A549 (cell line): Measurements from ENCODE around the gene C2CD4C. TPM values are rescaled to one million over a fixed set of nuclear protein-coding genes. Genes with fewer than 3 reads are reported as not detected.

ENCODE experiments used
- ATAC-seq, 2 experiments: fragments of 200-7000 bp in 1 of 2; fragments of >200 bp in 1 of 2; cut with Nextera tagmentation in 1 of 2; cut with Tn5 transposase in 1 of 2; 3 replicates each; pipeline versions ENCODE4 v1.8.0 to v1.9.1; 2018 to 2020; ENCODE audit warnings: mild to moderate bottlenecking in 1 of 2, moderate library complexity in 1 of 2
- CTCF ChIA-PET: fragments of 300-600 bp; sonication (Branson Sonifier 250); formaldehyde crosslinking; extraction: SDS; loops from one replicate; lab custom pipeline; 2021; ENCODE audit warnings: antibody characterized with exemption, inconsistent platforms; lab: Yijun Ruan, JAX
- POLR2A ChIA-PET: fragments of 350-600 bp; formaldehyde crosslinking; extraction: SDS; loops from one replicate; lab custom pipeline; 2021; ENCODE audit warnings: antibody characterized with exemption, inconsistent platforms; lab: Yijun Ruan, JAX
- DNase-seq, 2 experiments: peaks; one replicate each; pipeline versions ENCODE4 v3.0.0 to v3.0.0-alpha.2; 2011 to 2016; ENCODE audit warnings: low read depth in 1 of 2, low spot score in 1 of 2
- FAIRE-seq: peaks from 2 replicates; lab custom pipeline; 2011; peaks lifted over from hg19 to GRCh38; lab: Jason Lieb, UNC
- H3K27ac ChIP-seq, 2 experiments: fragments of >200 bp; sonication (Bioruptor Twin); formaldehyde crosslinking; 3 replicates each; pipeline ENCODE4 v1.5.1; 2016 to 2017
- H3K4me1 ChIP-seq: fragments of >200 bp; sonication (Bioruptor Twin); formaldehyde crosslinking; 3 replicates; pipeline ENCODE4 v1.6.1; 2016
- H3K4me2 ChIP-seq: fragments of >200 bp; sonication (Bioruptor Twin); formaldehyde crosslinking; 3 replicates; pipeline ENCODE4 v1.6.1; 2016
- H3K4me3 ChIP-seq: fragments of >200 bp; sonication (Bioruptor Twin); formaldehyde crosslinking; 3 replicates; pipeline ENCODE4 v1.5.1; 2016
- H3K9me3 ChIP-seq: fragments of >200 bp; sonication (Bioruptor Twin); formaldehyde crosslinking; 3 replicates; pipeline ENCODE4 v1.6.1; 2016
- CHD4 ChIP-seq: fragments of 200-600 bp; sonication (generic); IDR thresholded peaks from 2 replicates; pipeline ENCODE4 v1.6.1; 2016; ENCODE audit warnings: antibody characterized with exemption, mild to moderate bottlenecking, borderline replicate concordance
- EHF ChIP-seq: fragments of 250-450 bp; sonication (Bioruptor Pico); IDR thresholded peaks from 2 replicates; pipeline ENCODE4 v1.5.0; 2020; ENCODE audit warnings: mild to moderate bottlenecking
- EHMT2 ChIP-seq: fragments of 200-600 bp; sonication (generic); IDR thresholded peaks from 2 replicates; pipeline ENCODE4 v1.6.1; 2016; ENCODE audit warnings: antibody characterized with exemption, low read depth, mild to moderate bottlenecking, moderate library complexity
- EP300 ChIP-seq, 2 experiments: fragments of >200 bp; sonication (Bioruptor Twin); formaldehyde crosslinking; IDR thresholded peaks; 2 replicates in 1 of 2; 3 replicates in 1 of 2; pipeline ENCODE4 v1.6.1; 2016 to 2017
- HOXB5 ChIP-seq: fragments of 250-450 bp; sonication (Bioruptor Pico); IDR thresholded peaks from 2 replicates; pipeline ENCODE4 v1.5.0; 2020; ENCODE audit warnings: mild to moderate bottlenecking, moderate library complexity
- KDM1A ChIP-seq: fragments of 200-600 bp; sonication (generic); IDR thresholded peaks from 2 replicates; pipeline ENCODE4 v1.6.1; 2016; ENCODE audit warnings: low read depth, mild to moderate bottlenecking
- MAZ ChIP-seq: fragments of 150-350 bp; IDR thresholded peaks from 2 replicates; pipeline ENCODE4 v1.6.1; 2014; ENCODE audit warnings: antibody characterized with exemption, low read depth, low read length, borderline replicate concordance
- POLR2A ChIP-seq: IDR thresholded peaks from 2 replicates; pipeline ENCODE4 v1.6.1; 2012; ENCODE audit warnings: mild to moderate bottlenecking, low read length
- RAD21 ChIP-seq, 2 experiments: fragments of >200 bp in 1 of 2; sonication (Bioruptor Twin) in 1 of 2; formaldehyde crosslinking in 1 of 2; IDR thresholded peaks in 1 of 2; conservative IDR thresholded peaks in 1 of 2; 2 replicates in 1 of 2; 3 replicates in 1 of 2; pipeline ENCODE4 v1.6.1; 2012 to 2018; ENCODE audit warnings: inconsistent platforms in 1 of 2
- RCOR1 ChIP-seq: fragments of 150-350 bp; IDR thresholded peaks from 2 replicates; pipeline ENCODE4 v1.6.1; 2014; ENCODE audit warnings: antibody characterized with exemption, low read length, low read depth
- RFX5 ChIP-seq: fragments of 450-650 bp; IDR thresholded peaks from 2 replicates; pipeline ENCODE4 v1.7.1; 2014; ENCODE audit warnings: antibody characterized with exemption, mild to moderate bottlenecking, moderate library complexity
- ZC3H11A ChIP-seq: fragments of 450-650 bp; IDR thresholded peaks from 2 replicates; pipeline ENCODE4 v1.6.1; 2014; ENCODE audit warnings: antibody characterized with exemption, mild to moderate bottlenecking
- ZSCAN20 ChIP-seq: fragments of 250-450 bp; sonication (Bioruptor Pico); IDR thresholded peaks from 2 replicates; pipeline ENCODE4 v1.8.0; 2022; ENCODE audit warnings: mild to moderate bottlenecking, moderate library complexity
- WGBS: methylation state at CpG from one replicate; pipeline ENCODE4 v1.1.6; 2017; ENCODE audit errors: missing lambda C conversion rate; 5-methylcytosine and 5-hydroxymethylcytosine counted together
- polyA plus RNA-seq, 4 experiments: library from polyadenylated mRNA; depleted of rRNA in 3 of 4; stranded (reverse); fragments of >200 nt; fragmentation: RNase III in 1 of 4; extraction: RNeasy Plus Mini Kit Qiagen cat#74134 plus additional on column Dnase treatment in 1 of 4; gene quantifications; 2 replicates in 3 of 4; 3 replicates in 1 of 4; pipeline ENCODE4 v1.2.3, GENCODE V29; 2011 to 2017
- TF ChIP-seq, protein P1 (sequence below): fragments of >200 bp; sonication (Bioruptor Twin); formaldehyde crosslinking; IDR thresholded peaks from 3 replicates; pipeline ENCODE4 v1.5.1; 2016
- TF ChIP-seq, protein P2 (sequence below): fragments of 250-450 bp; sonication (Bioruptor Pico); IDR thresholded peaks from 2 replicates; pipeline ENCODE4 v1.5.0; 2021; ENCODE audit warnings: mild to moderate bottlenecking, moderate library complexity, borderline replicate concordance
- TF ChIP-seq, protein P3 (sequence below): fragments of >200 bp; sonication (Bioruptor Twin); formaldehyde crosslinking; IDR thresholded peaks from 2 replicates; pipeline ENCODE4 v1.6.1; 2016
- TF ChIP-seq, protein P4 (sequence below): fragments of 200-600 bp; sonication (generic); IDR thresholded peaks from 2 replicates; pipeline ENCODE4 v1.6.1; 2016; ENCODE audit warnings: antibody characterized with exemption, mild to moderate bottlenecking, moderate library complexity

Gene C2CD4C
- polyA plus RNA-seq, 2 of the 4 experiments (the other 2 are of a cell fraction) = 0.21 to 0.71 TPM

DNA sequence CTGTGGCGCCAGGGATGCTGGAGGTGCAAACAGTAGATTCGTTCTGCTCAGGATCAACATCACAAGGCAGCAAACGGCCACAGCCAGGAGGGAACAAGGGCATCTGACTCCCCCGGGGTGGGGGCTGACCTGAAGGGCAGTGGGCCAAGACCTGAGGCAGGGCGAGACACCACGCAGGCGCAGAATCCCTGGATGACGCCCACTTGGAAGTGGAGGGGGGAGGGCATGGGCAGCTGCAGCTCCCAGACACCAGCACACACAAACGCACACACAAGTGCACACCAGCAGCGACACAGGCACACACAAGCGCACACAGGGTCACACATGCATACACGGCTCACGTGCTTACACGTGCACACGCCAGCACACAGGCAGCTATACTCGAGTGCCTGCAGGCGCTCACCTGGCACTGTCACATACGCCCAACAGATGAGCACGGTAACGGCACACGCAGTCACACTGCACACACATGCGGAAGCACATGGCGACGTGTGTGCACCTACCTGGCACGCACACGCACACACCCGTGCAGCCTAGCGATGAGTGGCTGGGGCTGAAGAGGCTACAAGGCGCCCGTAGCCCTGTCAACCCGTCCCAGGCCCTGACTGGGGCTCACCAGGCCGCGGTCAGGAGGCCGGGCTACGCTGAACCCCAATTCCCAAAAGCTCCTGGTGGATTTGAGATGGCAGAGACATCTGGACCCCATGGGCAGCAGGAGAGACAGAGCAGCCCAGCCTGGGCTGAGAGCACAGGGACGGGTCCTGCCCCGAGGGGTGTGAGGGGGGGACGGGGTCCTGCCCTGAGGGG lies 5.5 kb downstream of the C2CD4C start (continued):
- TF ChIP-seq ZC3H11A (no peak), EP300 (IDR thresholded peaks at IDR 0.05) (no peak), KDM1A (no peak), RFX5 (no peak), HOXB5 (CRISPR knock-in tag) (no peak), MAZ (no peak), RCOR1 (no peak)
- TF ChIP-seq, protein P1, sequence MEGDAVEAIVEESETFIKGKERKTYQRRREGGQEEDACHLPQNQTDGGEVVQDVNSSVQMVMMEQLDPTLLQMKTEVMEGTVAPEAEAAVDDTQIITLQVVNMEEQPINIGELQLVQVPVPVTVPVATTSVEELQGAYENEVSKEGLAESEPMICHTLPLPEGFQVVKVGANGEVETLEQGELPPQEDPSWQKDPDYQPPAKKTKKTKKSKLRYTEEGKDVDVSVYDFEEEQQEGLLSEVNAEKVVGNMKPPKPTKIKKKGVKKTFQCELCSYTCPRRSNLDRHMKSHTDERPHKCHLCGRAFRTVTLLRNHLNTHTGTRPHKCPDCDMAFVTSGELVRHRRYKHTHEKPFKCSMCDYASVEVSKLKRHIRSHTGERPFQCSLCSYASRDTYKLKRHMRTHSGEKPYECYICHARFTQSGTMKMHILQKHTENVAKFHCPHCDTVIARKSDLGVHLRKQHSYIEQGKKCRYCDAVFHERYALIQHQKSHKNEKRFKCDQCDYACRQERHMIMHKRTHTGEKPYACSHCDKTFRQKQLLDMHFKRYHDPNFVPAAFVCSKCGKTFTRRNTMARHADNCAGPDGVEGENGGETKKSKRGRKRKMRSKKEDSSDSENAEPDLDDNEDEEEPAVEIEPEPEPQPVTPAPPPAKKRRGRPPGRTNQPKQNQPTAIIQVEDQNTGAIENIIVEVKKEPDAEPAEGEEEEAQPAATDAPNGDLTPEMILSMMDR = no peak
- TF ChIP-seq, protein P2, sequence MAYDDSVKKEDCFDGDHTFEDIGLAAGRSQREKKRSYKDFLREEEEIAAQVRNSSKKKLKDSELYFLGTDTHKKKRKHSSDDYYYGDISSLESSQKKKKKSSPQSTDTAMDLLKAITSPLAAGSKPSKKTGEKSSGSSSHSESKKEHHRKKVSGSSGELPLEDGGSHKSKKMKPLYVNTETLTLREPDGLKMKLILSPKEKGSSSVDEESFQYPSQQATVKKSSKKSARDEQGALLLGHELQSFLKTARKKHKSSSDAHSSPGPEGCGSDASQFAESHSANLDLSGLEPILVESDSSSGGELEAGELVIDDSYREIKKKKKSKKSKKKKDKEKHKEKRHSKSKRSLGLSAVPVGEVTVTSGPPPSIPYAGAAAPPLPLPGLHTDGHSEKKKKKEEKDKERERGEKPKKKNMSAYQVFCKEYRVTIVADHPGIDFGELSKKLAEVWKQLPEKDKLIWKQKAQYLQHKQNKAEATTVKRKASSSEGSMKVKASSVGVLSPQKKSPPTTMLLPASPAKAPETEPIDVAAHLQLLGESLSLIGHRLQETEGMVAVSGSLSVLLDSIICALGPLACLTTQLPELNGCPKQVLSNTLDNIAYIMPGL (CRISPR knock-in tag) = no peak

DNA sequence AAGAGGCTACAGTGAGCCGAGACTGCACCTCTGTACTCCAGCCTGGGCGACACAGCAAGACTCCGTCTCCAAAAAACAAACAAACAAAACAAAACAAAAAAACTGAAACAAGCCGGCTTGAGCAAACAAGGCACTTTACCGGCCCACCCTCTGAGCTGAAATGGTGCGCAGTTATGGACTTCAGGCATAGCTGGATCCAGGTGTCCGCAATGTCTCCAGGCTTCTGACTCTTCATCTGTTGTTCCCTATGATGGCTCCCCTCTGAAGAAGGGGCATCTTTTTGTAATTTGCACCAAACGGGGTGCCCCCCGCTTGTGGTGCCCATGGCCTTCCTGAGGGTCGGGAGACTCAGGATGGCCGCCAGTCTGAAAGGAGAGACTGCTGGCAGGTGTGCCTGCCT lies 6.2 kb downstream of the C2CD4C start:
- DNase-seq (no peak), ATAC-seq (no peak), FAIRE-seq (no peak)
- Histone ChIP-seq H3K4me3 (no peak overlapping the region), H3K9me3 (no peaks in the 10 kb centered on the region), H3K27ac (no peak overlapping the region), H3K4me1 (0 out of 3 replicates have a peak, but pooled peaks cover 3% of the 10 kb centered on the region), H3K4me2 (no peak overlapping the region)
- ChIA-PET CTCF (no interaction called here), POLR2A (no interaction called here)
- 69% methylated on average over 11 of the region's 11 CpGs for WGBS
- TF ChIP-seq, protein P1 = no peak
- no peak for TF ChIP-seq ZSCAN20 (CRISPR knock-in tag)

DNA sequence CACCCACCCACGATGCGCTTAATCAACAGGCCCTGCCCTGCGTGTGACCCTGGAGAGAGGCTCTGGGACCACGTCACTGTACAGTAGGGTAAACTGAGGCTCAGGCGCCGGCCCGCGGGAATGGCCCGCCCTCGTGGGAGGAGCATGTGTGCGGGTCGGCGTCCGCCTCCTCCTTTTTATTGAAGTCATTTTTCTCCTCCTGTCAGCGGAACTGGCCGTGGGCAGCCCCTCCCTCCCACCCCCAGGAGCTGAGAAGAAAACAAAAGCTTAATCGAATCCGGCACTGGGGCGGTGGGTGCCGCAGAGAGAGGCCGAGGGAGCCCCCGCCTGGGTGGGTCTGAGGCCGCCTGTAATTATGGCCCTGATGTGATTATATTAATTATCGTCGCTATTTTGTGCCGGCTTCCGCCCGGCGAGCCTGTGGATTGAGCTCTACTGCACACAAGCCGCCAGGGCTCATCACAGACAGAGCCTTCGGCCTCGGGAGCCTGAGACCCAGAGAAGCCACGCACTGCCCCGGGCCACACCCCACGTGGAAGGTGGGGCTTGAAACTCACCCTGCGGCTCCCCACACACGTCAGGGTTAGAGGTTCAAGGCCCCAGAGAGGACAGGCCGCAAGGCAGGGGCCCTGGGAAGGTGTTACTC lies 7.0 kb downstream of the C2CD4C start:
- Histone ChIP-seq H3K4me2 (no peak overlapping the region), H3K4me3 (no peak overlapping the region), H3K4me1 (0 out of 3 replicates have a peak, but pooled peaks cover 3% of the 10 kb centered on the region), H3K27ac (no peak overlapping the region), H3K9me3 (no peaks in the 10 kb centered on the region)
- ChIA-PET CTCF (no interaction called here), POLR2A (no interaction called here)
- ATAC-seq = no peak
- FAIRE-seq = no peak
- TF ChIP-seq, protein P3, sequence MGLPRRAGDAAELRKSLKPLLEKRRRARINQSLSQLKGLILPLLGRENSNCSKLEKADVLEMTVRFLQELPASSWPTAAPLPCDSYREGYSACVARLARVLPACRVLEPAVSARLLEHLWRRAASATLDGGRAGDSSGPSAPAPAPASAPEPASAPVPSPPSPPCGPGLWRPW = no peak
- TF ChIP-seq RAD21 (conservative IDR thresholded peaks at IDR 0.05 in 1 of 2, IDR thresholded peaks at IDR 0.05 in 1 of 2) = no peak
- no peak for TF ChIP-seq MAZ
- TF ChIP-seq POLR2A = no peak
- TF ChIP-seq, protein P4, sequence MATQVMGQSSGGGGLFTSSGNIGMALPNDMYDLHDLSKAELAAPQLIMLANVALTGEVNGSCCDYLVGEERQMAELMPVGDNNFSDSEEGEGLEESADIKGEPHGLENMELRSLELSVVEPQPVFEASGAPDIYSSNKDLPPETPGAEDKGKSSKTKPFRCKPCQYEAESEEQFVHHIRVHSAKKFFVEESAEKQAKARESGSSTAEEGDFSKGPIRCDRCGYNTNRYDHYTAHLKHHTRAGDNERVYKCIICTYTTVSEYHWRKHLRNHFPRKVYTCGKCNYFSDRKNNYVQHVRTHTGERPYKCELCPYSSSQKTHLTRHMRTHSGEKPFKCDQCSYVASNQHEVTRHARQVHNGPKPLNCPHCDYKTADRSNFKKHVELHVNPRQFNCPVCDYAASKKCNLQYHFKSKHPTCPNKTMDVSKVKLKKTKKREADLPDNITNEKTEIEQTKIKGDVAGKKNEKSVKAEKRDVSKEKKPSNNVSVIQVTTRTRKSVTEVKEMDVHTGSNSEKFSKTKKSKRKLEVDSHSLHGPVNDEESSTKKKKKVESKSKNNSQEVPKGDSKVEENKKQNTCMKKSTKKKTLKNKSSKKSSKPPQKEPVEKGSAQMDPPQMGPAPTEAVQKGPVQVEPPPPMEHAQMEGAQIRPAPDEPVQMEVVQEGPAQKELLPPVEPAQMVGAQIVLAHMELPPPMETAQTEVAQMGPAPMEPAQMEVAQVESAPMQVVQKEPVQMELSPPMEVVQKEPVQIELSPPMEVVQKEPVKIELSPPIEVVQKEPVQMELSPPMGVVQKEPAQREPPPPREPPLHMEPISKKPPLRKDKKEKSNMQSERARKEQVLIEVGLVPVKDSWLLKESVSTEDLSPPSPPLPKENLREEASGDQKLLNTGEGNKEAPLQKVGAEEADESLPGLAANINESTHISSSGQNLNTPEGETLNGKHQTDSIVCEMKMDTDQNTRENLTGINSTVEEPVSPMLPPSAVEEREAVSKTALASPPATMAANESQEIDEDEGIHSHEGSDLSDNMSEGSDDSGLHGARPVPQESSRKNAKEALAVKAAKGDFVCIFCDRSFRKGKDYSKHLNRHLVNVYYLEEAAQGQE = no peak
- TF ChIP-seq EHMT2 = no peak
- no peak for TF ChIP-seq EHF (CRISPR knock-in tag)
- TF ChIP-seq, protein P1 = no peak
- no peak for TF ChIP-seq CHD4
- 42% methylated on average over 28 of the region's 38 CpGs for WGBS
- DNase-seq = no peak
